Ishikawa (cell line): ENCODE data around the gene DHRS2.

Source experiments
- CEBPB ChIP-seq: IDR thresholded peaks from 2 replicates; pipeline ENCODE4 v1.6.1; 2012
- CREB1 ChIP-seq: IDR thresholded peaks from 2 replicates; pipeline ENCODE4 v1.6.1; 2012; ENCODE audit warnings: low read depth
- EGR1 ChIP-seq: IDR thresholded peaks from 2 replicates; pipeline ENCODE4 v1.6.1; 2012
- EP300 ChIP-seq: IDR thresholded peaks from 2 replicates; pipeline ENCODE4 v1.6.1; 2012; ENCODE audit warnings: borderline replicate concordance
- FOXM1 ChIP-seq: IDR thresholded peaks from 2 replicates; pipeline ENCODE4 v1.6.1; 2012; ENCODE audit warnings: low read depth, borderline replicate concordance
- NFIC ChIP-seq: IDR thresholded peaks from 2 replicates; pipeline ENCODE4 v1.6.1; 2012
- RAD21 ChIP-seq: IDR thresholded peaks from 2 replicates; pipeline ENCODE4 v1.6.1; 2012; ENCODE audit warnings: low read depth
- TAF1 ChIP-seq: IDR thresholded peaks from 2 replicates; pipeline ENCODE4 v1.6.1; 2012; ENCODE audit warnings: low read depth, mild to moderate bottlenecking
- TCF12 ChIP-seq: IDR thresholded peaks from 2 replicates; pipeline ENCODE4 v1.6.1; 2012; ENCODE audit warnings: low read depth
- TEAD4 ChIP-seq: IDR thresholded peaks from 2 replicates; pipeline ENCODE4 v1.6.1; 2012
- YY1 ChIP-seq: IDR thresholded peaks from 2 replicates; pipeline ENCODE4 v1.6.1; 2012; ENCODE audit warnings: low read depth
- ZBTB7A ChIP-seq: IDR thresholded peaks from 2 replicates; pipeline ENCODE4 v1.6.1; 2012; ENCODE audit warnings: low read depth
- TF ChIP-seq, protein P1 (sequence below): IDR thresholded peaks from 2 replicates; pipeline ENCODE4 v1.6.1; 2012
- TF ChIP-seq, protein P2 (sequence below): IDR thresholded peaks from 2 replicates; pipeline ENCODE4 v1.6.1; 2012
- TF ChIP-seq, protein P3 (sequence below): IDR thresholded peaks from 2 replicates; pipeline ENCODE4 v1.6.1; 2012; ENCODE audit warnings: low read depth, mild to moderate bottlenecking

DHRS2 gene

DNA sequence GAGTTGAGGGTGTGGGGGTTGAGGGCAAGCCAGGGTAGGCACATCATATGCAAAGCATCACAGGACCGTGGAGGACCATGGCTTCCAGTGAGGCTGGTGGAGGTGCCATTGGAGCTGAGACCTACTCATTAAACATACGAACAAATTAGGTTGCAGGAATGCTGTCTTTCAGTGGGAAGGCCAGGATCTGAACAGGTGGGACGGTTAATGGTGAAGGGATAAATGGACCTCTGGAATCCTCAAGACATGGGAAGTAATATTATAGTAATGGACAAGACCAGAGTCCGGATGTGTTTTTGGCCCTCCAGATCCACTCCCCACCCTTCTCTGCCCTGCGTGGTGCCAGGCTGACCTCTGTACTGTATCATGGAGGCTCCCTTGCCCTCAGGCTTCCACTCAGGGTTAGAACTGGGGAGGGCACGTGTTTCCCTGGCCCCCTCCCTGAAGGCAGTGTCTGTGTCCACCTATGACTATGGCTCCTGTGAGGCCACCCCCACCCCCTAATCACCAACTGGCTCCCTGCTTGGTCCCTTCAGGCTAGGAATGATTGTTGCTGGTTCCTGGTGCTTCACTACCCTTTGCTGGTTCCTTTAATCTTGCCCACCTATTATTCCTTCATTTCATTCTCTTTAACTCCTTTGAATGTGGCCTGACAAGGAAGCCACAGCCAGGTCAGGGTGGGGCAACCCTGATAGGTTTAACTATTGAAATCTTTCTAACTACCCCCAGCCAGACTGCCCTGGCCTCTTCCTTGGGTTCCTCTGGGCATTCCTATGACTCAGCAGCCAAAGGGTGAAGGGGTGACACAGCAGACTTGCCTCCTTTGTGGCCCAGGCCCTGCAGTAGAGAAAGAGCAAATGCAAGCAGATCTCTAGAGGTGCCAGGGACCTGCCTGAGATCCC lies 10.7 kb downstream of the DHRS2 start:
- no peak for TF ChIP-seq TAF1
- no peak for TF ChIP-seq NFIC
- TF ChIP-seq TEAD4: no peak
- TF ChIP-seq RAD21: no peak
- TF ChIP-seq EP300: no peak
- TF ChIP-seq EGR1: no peak
- no peak for TF ChIP-seq CREB1
- no peak for TF ChIP-seq FOXM1
- no peak for TF ChIP-seq YY1
- TF ChIP-seq CEBPB: no peak

DNA sequence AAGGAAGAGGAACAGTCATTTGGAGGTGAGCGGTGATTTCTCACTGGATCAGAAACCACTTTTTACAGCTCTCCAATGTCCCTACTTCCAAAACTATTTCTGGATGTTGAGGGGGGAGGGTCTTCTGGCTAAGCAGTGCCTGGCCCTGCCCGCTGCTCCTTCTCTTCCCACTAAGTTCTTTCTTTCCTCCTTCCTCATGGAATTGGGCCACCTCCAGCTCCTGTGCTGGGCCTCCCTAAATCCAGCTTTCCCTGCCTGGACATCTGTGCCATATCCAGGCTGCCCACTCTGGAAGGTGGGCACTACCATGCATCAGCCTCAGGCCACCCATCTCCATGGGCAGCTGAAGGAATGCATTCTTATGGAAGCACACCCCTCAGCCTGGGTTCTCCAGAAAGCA lies 11.5 kb downstream of the DHRS2 start:
- TF ChIP-seq EP300: no peak
- TF ChIP-seq ZBTB7A: no peak
- no peak for TF ChIP-seq YY1
- TF ChIP-seq, protein P1, sequence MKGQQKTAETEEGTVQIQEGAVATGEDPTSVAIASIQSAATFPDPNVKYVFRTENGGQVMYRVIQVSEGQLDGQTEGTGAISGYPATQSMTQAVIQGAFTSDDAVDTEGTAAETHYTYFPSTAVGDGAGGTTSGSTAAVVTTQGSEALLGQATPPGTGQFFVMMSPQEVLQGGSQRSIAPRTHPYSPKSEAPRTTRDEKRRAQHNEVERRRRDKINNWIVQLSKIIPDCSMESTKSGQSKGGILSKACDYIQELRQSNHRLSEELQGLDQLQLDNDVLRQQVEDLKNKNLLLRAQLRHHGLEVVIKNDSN: no peak
- TF ChIP-seq TCF12: no peak
- TF ChIP-seq TEAD4: no peak
- TF ChIP-seq, protein P2, sequence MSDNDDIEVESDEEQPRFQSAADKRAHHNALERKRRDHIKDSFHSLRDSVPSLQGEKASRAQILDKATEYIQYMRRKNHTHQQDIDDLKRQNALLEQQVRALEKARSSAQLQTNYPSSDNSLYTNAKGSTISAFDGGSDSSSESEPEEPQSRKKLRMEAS: no peak

DNA sequence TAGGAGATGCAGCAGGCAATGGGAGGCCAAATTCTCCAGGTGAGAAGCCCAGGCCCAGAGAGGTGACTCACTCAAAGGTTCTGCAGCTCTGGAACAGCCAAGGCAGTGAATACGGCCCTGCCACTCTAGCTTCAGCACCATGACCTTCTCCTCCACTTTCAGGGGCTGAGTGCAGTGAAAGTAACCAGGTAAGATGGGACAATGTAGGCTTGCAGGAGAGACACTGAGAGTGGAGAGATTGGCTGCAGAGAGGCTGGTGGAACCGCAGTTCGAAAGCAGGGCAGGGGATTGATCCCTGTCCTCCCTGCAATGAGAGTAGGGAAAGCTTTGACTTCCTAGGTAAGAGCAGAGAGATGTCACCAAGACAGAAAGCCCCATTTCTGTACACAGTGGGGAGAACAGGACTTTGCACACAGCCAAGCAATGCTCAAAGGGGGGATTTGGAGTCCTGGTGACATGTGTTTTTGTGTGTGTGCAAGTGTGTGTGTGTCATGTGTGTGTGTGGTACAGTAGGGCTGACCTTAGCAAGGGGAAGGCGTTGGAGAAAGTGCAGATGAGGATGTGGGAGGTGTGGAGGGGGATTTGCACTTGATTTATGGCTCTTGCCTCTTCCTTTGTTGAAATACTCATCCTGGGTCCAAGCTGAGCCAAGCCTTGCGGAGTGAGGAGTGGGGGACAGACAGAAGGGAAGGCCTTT lies 12.7 kb downstream of the DHRS2 start:
- TF ChIP-seq EP300: no peak
- no peak for TF ChIP-seq EGR1
- no peak for TF ChIP-seq RAD21
- no peak for TF ChIP-seq CREB1
- no peak for TF ChIP-seq TCF12
- TF ChIP-seq, protein P1: no peak
- TF ChIP-seq TEAD4: no peak
- TF ChIP-seq, protein P3, sequence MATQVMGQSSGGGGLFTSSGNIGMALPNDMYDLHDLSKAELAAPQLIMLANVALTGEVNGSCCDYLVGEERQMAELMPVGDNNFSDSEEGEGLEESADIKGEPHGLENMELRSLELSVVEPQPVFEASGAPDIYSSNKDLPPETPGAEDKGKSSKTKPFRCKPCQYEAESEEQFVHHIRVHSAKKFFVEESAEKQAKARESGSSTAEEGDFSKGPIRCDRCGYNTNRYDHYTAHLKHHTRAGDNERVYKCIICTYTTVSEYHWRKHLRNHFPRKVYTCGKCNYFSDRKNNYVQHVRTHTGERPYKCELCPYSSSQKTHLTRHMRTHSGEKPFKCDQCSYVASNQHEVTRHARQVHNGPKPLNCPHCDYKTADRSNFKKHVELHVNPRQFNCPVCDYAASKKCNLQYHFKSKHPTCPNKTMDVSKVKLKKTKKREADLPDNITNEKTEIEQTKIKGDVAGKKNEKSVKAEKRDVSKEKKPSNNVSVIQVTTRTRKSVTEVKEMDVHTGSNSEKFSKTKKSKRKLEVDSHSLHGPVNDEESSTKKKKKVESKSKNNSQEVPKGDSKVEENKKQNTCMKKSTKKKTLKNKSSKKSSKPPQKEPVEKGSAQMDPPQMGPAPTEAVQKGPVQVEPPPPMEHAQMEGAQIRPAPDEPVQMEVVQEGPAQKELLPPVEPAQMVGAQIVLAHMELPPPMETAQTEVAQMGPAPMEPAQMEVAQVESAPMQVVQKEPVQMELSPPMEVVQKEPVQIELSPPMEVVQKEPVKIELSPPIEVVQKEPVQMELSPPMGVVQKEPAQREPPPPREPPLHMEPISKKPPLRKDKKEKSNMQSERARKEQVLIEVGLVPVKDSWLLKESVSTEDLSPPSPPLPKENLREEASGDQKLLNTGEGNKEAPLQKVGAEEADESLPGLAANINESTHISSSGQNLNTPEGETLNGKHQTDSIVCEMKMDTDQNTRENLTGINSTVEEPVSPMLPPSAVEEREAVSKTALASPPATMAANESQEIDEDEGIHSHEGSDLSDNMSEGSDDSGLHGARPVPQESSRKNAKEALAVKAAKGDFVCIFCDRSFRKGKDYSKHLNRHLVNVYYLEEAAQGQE: no peak
- TF ChIP-seq NFIC: no peak
- TF ChIP-seq CEBPB: no peak
- no peak for TF ChIP-seq FOXM1
- TF ChIP-seq TAF1: no peak
- TF ChIP-seq YY1: no peak
- TF ChIP-seq ZBTB7A: no peak
- TF ChIP-seq, protein P2: no peak

DNA sequence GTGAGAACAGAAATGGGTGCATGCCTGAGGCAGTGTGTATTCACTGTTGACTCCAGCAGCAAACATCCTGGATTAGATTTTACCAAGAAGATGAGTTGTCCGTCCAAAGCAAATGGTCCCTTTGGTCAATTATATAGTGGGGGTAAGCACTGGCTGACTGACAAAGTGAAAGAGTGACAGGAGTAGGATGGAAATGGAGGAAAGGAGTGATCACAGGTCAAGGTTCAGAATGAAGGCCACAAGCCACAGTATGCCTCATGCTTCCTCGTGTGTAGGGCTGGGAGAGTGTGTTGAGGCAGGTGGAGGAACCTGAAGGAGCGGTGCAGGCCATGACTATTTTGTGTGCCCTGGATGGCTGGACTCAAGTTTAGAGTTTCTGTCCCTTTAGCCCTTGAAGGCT lies 14.3 kb downstream of the DHRS2 start:
- TF ChIP-seq, protein P2: no peak
- TF ChIP-seq TCF12 (no peak), EP300 (no peak), NFIC (no peak)
- TF ChIP-seq, protein P1: no peak

DNA sequence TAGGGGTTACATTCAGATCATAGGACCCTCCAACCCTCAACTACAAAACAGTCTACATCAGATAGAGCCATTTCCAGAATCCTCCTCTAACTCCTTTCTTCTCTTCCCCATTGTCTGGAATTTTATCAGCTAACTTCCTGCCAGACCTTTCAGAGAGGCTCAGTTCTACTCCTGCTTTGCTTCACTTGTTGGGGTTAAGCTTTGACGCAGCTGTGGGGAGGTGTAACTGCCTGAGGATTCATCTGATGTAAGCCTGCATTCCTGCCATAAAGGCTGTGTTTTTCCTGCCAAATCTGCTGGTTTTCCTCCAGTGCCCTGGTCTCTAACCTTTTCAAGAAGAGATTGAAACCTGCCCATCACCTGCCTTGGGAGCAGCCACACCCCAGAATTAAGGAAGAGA lies 16.9 kb downstream of the DHRS2 start:
- TF ChIP-seq TAF1 (no peak), CEBPB (no peak)

DNA sequence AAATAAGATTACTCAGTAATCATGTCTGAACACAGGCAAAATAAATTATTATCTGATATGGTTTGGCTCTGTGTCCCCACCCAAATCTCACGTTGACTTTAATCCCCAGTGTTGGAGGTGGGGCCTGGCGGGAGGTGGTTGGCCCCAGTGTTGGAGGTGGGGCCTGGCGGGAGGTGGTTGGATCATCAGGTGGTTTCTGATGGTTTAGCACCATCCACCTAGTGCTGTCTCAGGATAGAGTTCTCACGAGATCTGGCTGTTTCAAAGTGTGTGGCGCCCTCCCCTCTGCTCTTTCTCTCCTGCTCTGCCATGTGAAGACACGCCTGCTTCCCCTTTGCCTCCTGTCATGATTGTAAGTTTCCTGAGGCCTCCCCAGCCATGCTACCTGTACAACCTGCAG lies 18.1 kb downstream of the DHRS2 start:
- TF ChIP-seq TCF12 (no peak), CREB1 (no peak), EP300 (no peak), FOXM1 (no peak)

DNA sequence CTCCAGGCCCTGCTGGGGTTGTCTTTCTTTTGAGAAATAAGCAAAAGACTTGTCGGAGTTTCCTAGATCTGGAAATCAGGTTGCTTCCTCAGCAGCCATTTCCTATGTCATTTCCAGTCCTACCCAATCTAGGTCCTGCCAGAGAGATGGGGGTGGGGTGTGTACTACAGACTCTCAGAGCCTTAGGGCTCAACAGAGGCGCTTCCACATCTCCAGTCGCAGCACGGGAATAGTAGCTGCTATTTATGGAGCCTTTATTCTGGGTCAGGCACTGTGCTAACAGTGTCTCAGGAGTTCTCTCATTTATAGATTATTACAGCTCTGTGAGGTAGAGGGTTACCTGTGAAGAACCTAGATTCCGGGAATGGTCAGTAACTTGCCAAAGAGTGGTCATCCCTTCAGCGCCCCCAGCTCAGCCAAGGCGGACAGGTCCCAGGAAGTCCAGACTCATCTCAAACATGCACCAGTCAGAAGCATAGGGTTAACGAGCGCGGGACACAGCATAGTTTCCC lies 21.9 kb downstream of the DHRS2 start:
- no peak for TF ChIP-seq YY1
- no peak for TF ChIP-seq NFIC
- no peak for TF ChIP-seq CEBPB
- TF ChIP-seq, protein P2: no peak
- no peak for TF ChIP-seq RAD21
- no peak for TF ChIP-seq TCF12
